Stimulated activated CD8-positive, alpha-beta memory T cell treated with anti-CD3 and anti-CD28 coated beads, Interleukin-4, amount 100 ng/mL, for 48 hours (primary cell): ENCODE data around the gene PTGIS.
A peak's percentile ranks its signal among the peaks of the same experiment; 100 is the strongest.
"Not testable (repeated sequence)": the region's sequence is repeated elsewhere in the genome, so short reads cannot be mapped to it uniquely, and the experiment has no call there.

Source experiments
- DNase-seq: peaks from one replicate; pipeline ENCODE4 v3.0.0-alpha.2; 2020

Gene PTGIS

GRCh38 chr20:49567421-49568277 lies at the start of gene PTGIS:
Gene PTGIS, minus strand, starts transcription at chr20:49568137. Its CDS starts 21 bp downstream, at chr20:49568116.
- peak; percentile 39 for DNase-seq

GRCh38 chr20:49617394-49617793 lies 49.5 kb upstream of the PTGIS start:
- not testable (repeated sequence) for DNase-seq

- DNase-seq, result no peak
Observed at GRCh38 chr20:49616154-49617007, 48.4 kb upstream of the PTGIS start.

GRCh38 chr20:49615401-49616153 lies 47.6 kb upstream of the PTGIS start:
- no peak for DNase-seq

GRCh38 chr20:49615051-49615400 lies 47.1 kb upstream of the PTGIS start:
- not testable (repeated sequence) for DNase-seq

GRCh38 chr20:49614338-49615050 lies 46.6 kb upstream of the PTGIS start:
- no peak for DNase-seq

GRCh38 chr20:49612127-49612738 lies 44.3 kb upstream of the PTGIS start:
- DNase-seq, result no peak

GRCh38 chr20:49611539-49612126 lies 43.7 kb upstream of the PTGIS start:
- DNase-seq, result not testable (repeated sequence)

GRCh38 chr20:49610691-49611538 lies 43.0 kb upstream of the PTGIS start:
- peak; percentile 89 for DNase-seq

GRCh38 chr20:49608752-49609670 lies 41.1 kb upstream of the PTGIS start:
- DNase-seq, result peak; percentile 86

- no peak for DNase-seq
Observed at GRCh38 chr20:49607568-49607967, 39.6 kb upstream of the PTGIS start.

- DNase-seq, result no peak
Observed at GRCh38 chr20:49603209-49603627, 35.3 kb upstream of the PTGIS start.

GRCh38 chr20:49602345-49603208 lies 34.6 kb upstream of the PTGIS start:
- no peak for DNase-seq

- no peak for DNase-seq
Observed at GRCh38 chr20:49601153-49601924, 33.4 kb upstream of the PTGIS start.

GRCh38 chr20:49599746-49600113 lies 31.8 kb upstream of the PTGIS start:
- DNase-seq, result no peak

GRCh38 chr20:49597825-49598395 lies 30.0 kb upstream of the PTGIS start:
- no peak for DNase-seq
